Gastrocnemius medialis (tissue), 4 donors: Measurements from ENCODE around the gene IFFO2. TPM values are rescaled to one million over a fixed set of nuclear protein-coding genes. Genes with fewer than 3 reads are reported as not detected.

Experiments
- ATAC-seq, 2 donors: fragments of 150-250 bp; one replicate each; pipeline ENCODE4 v1.9.1; 2016
- DNase-seq, 2 donors: peaks; one replicate each; pipeline ENCODE4 v3.0.0-alpha.2; 2019
- H3K27ac ChIP-seq, 4 donors: fragments of 200-600 bp; sonication (generic); 1 replicate in 1 of 4; 2 replicates in 3 of 4; pipeline ENCODE4 v1.5.1; 2016 to 2018; ENCODE audit warnings: mild to moderate bottlenecking in 2 of 4, moderate library complexity in 1 of 4
- H3K27me3 ChIP-seq, 3 donors: fragments of 200-600 bp; sonication (generic) in 2 of 3; 1 replicate in 1 of 3; 2 replicates in 2 of 3; pipeline versions ENCODE4 v1.5.1 to v1.6.0; 2016 to 2019; ENCODE audit warnings: mild to moderate bottlenecking in 1 of 3, moderate library complexity in 1 of 3
- H3K36me3 ChIP-seq, 2 donors: fragments of 200-600 bp; sonication (generic) in 1 of 2; one replicate each; pipeline ENCODE4 v1.5.1; 2017 to 2018
- H3K4me1 ChIP-seq, 2 donors: fragments of 200-600 bp; sonication (generic) in 1 of 2; one replicate each; pipeline ENCODE4 v1.5.1; 2016 to 2017; ENCODE audit warnings: mild to moderate bottlenecking in 2 of 2
- H3K4me3 ChIP-seq, 4 donors: fragments of 200-600 bp; sonication (generic) in 3 of 4; 1 replicate in 1 of 4; 2 replicates in 3 of 4; pipeline ENCODE4 v1.5.1; 2016 to 2019; ENCODE audit warnings: mild to moderate bottlenecking in 2 of 4
- H3K9me3 ChIP-seq, 3 donors: fragments of 200-600 bp; sonication (generic) in 2 of 3; 1 replicate in 1 of 3; 2 replicates in 2 of 3; pipeline ENCODE4 v1.5.1; 2016 to 2019
- CTCF ChIP-seq, 5 experiments: fragments of 450-650 bp in 3 of 5; fragments of 200-600 bp in 2 of 5; sonication (generic) in 2 of 5; IDR thresholded peaks in 4 of 5; conservative IDR thresholded peaks in 1 of 5; 1 replicate in 4 of 5; 2 replicates in 1 of 5; pipeline ENCODE4 v1.5.1; 2016 to 2019; ENCODE audit warnings: antibody characterized with exemption in 5 of 5, mild to moderate bottlenecking in 3 of 5, moderate library complexity in 3 of 5
- POLR2A ChIP-seq, 2 donors: fragments of 450-650 bp; IDR thresholded peaks; one replicate each; pipeline ENCODE4 v1.6.1; 2017; ENCODE audit warnings: antibody characterized with exemption in 2 of 2, mild to moderate bottlenecking in 2 of 2, moderate library complexity in 2 of 2
- in situ Hi-C, 4 donors: fragments of 200-750 bp; cut with MboI; loops; one replicate each; pipeline versions ENCODE4 v1.15.0 to v1.8.0; 2017; ENCODE audit warnings: low sequenced_read_pairs in 4 of 4
- intact Hi-C: fragments of 100-400 bp; cut with DNase I; formaldehyde crosslinking; loops from one replicate; pipeline ENCODE4 v1.15.1; 2023; ENCODE audit warnings: low total_unique reads
- total RNA-seq, 4 donors: library from RNA; depleted of rRNA; stranded (reverse); fragments of >200 nt; gene quantifications; one replicate each; pipeline versions ENCODE4 v1.1.0 to v1.2.3, GENCODE V29; 2016

Gene IFFO2
- total RNA-seq, 4 donors from 2014 or later = 2.1 to 16.3 (median 5.7) TPM

DNA sequence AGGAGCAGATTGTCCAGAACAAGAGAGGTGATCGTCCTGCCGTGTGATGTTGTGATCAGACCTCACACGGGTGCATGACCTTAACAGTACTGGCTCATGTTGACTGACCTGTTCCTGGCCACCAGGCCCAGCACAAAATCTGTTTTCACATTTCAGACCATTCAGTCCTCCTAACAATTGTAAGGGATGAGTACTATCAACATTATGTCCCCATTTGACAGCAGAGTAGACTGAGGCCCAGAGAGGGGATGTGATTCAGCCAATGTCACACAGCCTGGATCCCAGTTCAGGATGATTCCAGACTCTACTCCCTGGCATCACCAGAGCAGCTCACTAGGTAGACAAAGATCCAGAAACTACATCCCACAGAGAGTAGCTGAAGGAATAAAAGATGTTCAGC, 89.6 kb downstream of the IFFO2 start:
- ATAC-seq = no peak
- TF ChIP-seq POLR2A (IDR thresholded peaks at IDR 0.05) = no peak
- TF ChIP-seq CTCF (IDR thresholded peaks at IDR 0.05 in 4 of 5, conservative IDR thresholded peaks at IDR 0.05 in 1 of 5) = no peak
- no peaks in the 10 kb centered on the region for H3K27me3 ChIP-seq
- no peak overlapping the region for H3K4me3 ChIP-seq
- no peaks in the 10 kb centered on the region for H3K36me3 ChIP-seq
- H3K27ac ChIP-seq = no peak overlapping the region
- in situ Hi-C loops (no loop called here), intact Hi-C loops (no loop called here)
- no peak for DNase-seq
- H3K4me1 ChIP-seq = no peaks in the 10 kb centered on the region
- no peaks in the 10 kb centered on the region for H3K9me3 ChIP-seq

DNA sequence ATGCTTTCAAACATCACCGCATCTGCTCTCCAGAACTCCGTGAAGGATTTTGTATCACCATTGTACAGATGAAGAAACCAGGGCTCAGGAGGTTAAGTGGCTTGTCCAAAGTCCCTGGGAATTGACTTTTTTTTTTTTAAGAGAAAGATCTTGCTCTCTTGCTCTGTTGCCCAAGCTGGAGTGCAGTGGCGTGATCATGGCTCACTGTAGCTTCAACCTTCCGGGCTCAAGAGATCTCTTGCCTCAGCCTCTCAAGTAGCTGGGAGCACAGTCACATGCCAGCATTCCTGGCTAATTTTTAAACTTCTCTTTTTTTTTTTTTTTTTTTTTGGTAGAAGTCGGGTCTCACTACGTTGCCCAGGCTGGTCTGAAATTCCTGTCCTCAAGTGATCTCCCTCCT, 90.2 kb downstream of the IFFO2 start:
- no peak for ATAC-seq
- Histone ChIP-seq H3K9me3 (no peaks in the 10 kb centered on the region), H3K27me3 (no peaks in the 10 kb centered on the region), H3K4me1 (no peaks in the 10 kb centered on the region), H3K27ac (no peak overlapping the region), H3K36me3 (no peaks in the 10 kb centered on the region), H3K4me3 (no peak overlapping the region)
- no peak for DNase-seq
- intact Hi-C loops (no loop called here), in situ Hi-C loops (no loop called here)
- TF ChIP-seq CTCF (IDR thresholded peaks at IDR 0.05 in 4 of 5, conservative IDR thresholded peaks at IDR 0.05 in 1 of 5) (no peak), POLR2A (IDR thresholded peaks at IDR 0.05) (no peak)

- no peaks in the 10 kb centered on the region for H3K4me1 ChIP-seq
- no peak overlapping the region for H3K4me3 ChIP-seq
- no peaks in the 10 kb centered on the region for H3K36me3 ChIP-seq
- ATAC-seq (no peak), DNase-seq (no peak)
- intact Hi-C loops (no loop called here), in situ Hi-C loops (no loop called here)
- TF ChIP-seq CTCF (IDR thresholded peaks at IDR 0.05 in 4 of 5, conservative IDR thresholded peaks at IDR 0.05 in 1 of 5) (no peak), POLR2A (IDR thresholded peaks at IDR 0.05) (no peak)
- H3K27me3 ChIP-seq = no peaks in the 10 kb centered on the region
- H3K9me3 ChIP-seq = no peaks in the 10 kb centered on the region
- no peak overlapping the region for H3K27ac ChIP-seq
Observed at GRCh38 chr1:18865176-18865575, 91.3 kb downstream of the IFFO2 start.

DNA sequence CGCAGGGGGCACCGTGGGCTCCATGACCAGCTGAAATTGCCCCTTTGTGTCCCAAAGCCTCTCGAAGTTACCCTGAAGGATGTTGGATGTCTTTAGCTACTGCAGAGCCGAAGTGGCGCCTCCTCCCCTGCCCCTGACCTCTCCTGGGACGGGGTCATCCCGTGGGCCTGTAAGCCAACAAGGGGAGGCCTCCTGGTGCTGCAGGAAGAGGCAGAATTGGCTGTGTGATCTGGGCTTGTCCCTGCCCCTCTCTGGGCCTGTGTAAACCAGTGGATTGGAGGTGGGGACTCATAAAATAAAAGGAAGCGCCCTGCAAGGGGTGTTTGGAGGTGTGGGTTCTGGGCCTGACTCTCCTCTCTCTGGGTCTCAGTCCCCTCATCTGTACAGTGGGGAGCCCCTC, 94.9 kb downstream of the IFFO2 start:
- in situ Hi-C loops = no loop called here
- H3K27me3 ChIP-seq = no peaks in the 10 kb centered on the region
- no peak overlapping the region for H3K4me3 ChIP-seq
- intact Hi-C loops = no loop called here
- H3K27ac ChIP-seq = no peak overlapping the region
- H3K9me3 ChIP-seq = no peaks in the 10 kb centered on the region
- H3K4me1 ChIP-seq = no peaks in the 10 kb centered on the region
- DNase-seq (no peak), ATAC-seq (no peak)
- H3K36me3 ChIP-seq = no peaks in the 10 kb centered on the region
- TF ChIP-seq CTCF (IDR thresholded peaks at IDR 0.05 in 4 of 5, conservative IDR thresholded peaks at IDR 0.05 in 1 of 5) (no peak), POLR2A (IDR thresholded peaks at IDR 0.05) (no peak)

- no peak overlapping the region for H3K4me3 ChIP-seq
- no peak for ATAC-seq
- no peaks in the 10 kb centered on the region for H3K27me3 ChIP-seq
- no peak overlapping the region for H3K27ac ChIP-seq
- no peaks in the 10 kb centered on the region for H3K4me1 ChIP-seq
- intact Hi-C loops (no loop called here), in situ Hi-C loops (no loop called here)
- H3K9me3 ChIP-seq = no peaks in the 10 kb centered on the region
- DNase-seq = no peak
- no peaks in the 10 kb centered on the region for H3K36me3 ChIP-seq
- TF ChIP-seq POLR2A (IDR thresholded peaks at IDR 0.05) (no peak), CTCF (IDR thresholded peaks at IDR 0.05 in 4 of 5, conservative IDR thresholded peaks at IDR 0.05 in 1 of 5) (no peak)
Observed at GRCh38 chr1:18861082-18861481, 95.4 kb downstream of the IFFO2 start.
